HEK293T (cell line): ENCODE results near the gene ARHGEF6.

Experiments used
- ARNT ChIP-seq: fragments of 450-650 bp; IDR thresholded peaks from 2 replicates; pipeline ENCODE4 v1.6.1; 2017; ENCODE audit warnings: mild to moderate bottlenecking
- BHLHE40 ChIP-seq: fragments of 450-650 bp; IDR thresholded peaks from 2 replicates; pipeline ENCODE4 v1.6.1; 2016; ENCODE audit warnings: mild to moderate bottlenecking, moderate library complexity, borderline replicate concordance
- ELF4 ChIP-seq: fragments of 450-650 bp; IDR thresholded peaks from 2 replicates; pipeline ENCODE4 v1.6.1; 2017; ENCODE audit warnings: antibody characterized with exemption
- FOXA1 ChIP-seq: fragments of 450-650 bp; IDR thresholded peaks from 2 replicates; pipeline ENCODE4 v1.6.1; 2016; ENCODE audit warnings: mild to moderate bottlenecking
- FOXM1 ChIP-seq: fragments of 450-650 bp; IDR thresholded peaks from 2 replicates; pipeline ENCODE4 v1.6.1; 2017; ENCODE audit warnings: mild to moderate bottlenecking, borderline replicate concordance
- LEF1 ChIP-seq: fragments of 450-650 bp; IDR thresholded peaks from 2 replicates; pipeline ENCODE4 v1.6.1; 2017; ENCODE audit warnings: mild to moderate bottlenecking, borderline replicate concordance
- SP1 ChIP-seq: fragments of 450-650 bp; IDR thresholded peaks from 2 replicates; pipeline ENCODE4 v1.6.1; 2017
- SUZ12 ChIP-seq: fragments of 450-650 bp; IDR thresholded peaks from 2 replicates; pipeline ENCODE4 v1.6.1; 2016; ENCODE audit warnings: mild to moderate bottlenecking
- TARDBP ChIP-seq: fragments of 450-650 bp; IDR thresholded peaks from 2 replicates; pipeline ENCODE4 v1.6.1; 2016
- ZNF384 ChIP-seq: fragments of 450-650 bp; IDR thresholded peaks from 2 replicates; pipeline ENCODE4 v1.6.1; 2016
- TF ChIP-seq, protein P1 (sequence below): fragments of 450-650 bp; IDR thresholded peaks from 2 replicates; pipeline ENCODE4 v1.6.1; 2016

DNA sequence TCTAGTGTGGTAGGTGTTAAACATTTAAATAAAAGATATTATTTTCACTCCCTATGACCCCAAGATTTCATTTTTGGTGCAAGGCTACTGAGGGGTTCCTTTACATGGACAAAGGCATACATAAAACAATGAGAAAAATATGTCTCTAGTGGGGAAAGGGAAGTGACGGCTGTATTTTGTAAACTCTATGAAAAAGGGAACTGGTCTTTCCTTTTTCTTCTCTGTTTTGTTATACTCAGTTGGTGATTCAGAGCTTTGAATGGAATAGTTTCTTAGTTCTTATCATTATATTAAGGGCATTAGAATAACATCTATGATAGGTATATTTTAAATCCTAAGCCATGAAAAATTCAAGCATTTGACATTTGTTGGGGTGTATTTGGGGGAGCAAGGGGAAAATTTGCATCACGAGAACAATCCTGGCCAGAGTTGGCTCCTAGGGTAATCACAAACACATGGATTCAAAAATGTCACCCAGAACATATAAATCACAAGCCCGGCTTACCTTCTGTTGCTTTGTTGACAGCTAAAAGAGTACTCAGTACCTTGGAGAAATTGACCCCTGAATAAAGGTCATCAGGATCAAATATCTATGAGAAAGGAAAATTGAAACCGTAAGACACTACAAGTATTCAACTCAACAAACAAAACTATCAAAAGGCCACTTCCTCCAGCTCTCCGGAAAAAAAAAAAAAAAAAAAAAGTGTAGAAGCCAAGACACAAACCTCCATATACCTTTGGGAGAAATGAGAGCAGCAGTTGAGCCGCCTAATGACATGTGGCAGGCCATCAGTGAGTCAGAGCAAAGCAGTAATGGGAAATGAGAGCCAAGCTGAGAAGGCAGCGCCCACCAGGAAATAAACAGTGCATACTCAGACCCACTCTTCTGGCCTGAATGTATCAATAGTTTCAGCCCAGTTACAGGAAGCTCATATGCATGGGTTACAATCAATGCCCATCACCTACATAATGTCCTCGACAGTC lies 33.4 kb downstream of the ARHGEF6 start:
- no peak for TF ChIP-seq TARDBP
- TF ChIP-seq LEF1 = no peak
- TF ChIP-seq ARNT = no peak
- TF ChIP-seq SP1 = no peak
- TF ChIP-seq ZNF384 = no peak
- no peak for TF ChIP-seq BHLHE40
- TF ChIP-seq SUZ12 = no peak
- no peak for TF ChIP-seq FOXM1
- TF ChIP-seq FOXA1 = no peak
- TF ChIP-seq, protein P1, sequence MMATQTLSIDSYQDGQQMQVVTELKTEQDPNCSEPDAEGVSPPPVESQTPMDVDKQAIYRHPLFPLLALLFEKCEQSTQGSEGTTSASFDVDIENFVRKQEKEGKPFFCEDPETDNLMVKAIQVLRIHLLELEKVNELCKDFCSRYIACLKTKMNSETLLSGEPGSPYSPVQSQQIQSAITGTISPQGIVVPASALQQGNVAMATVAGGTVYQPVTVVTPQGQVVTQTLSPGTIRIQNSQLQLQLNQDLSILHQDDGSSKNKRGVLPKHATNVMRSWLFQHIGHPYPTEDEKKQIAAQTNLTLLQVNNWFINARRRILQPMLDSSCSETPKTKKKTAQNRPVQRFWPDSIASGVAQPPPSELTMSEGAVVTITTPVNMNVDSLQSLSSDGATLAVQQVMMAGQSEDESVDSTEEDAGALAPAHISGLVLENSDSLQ = no peak
- no peak for TF ChIP-seq ELF4
